Heart left ventricle (tissue), 16 donors: Measurements from ENCODE around the gene SLIT3. TPM values are rescaled to one million over a fixed set of nuclear protein-coding genes. Genes with fewer than 3 reads are reported as not detected.

Source experiments
- ATAC-seq, 4 donors: fragments of 200-7000 bp; cut with Tn5 transposase; one replicate each; pipeline ENCODE4 v1.9.1; 2020 to 2022; ENCODE audit warnings: moderate library complexity in 4 of 4, mild to moderate bottlenecking in 3 of 4, moderate number of reproducible peaks in 1 of 4
- DNase-seq, 5 donors: peaks; one replicate each; pipeline ENCODE4 v3.0.0-alpha.2; 2020
- H3K27ac ChIP-seq, 12 donors: fragments of 200-600 bp; sonication (generic) in 4 of 12; one replicate each; pipeline versions ENCODE4 v1.5.0 to v1.8.0; 2016 to 2022; ENCODE audit warnings: mild to moderate bottlenecking in 2 of 12
- H3K27me3 ChIP-seq, 9 donors: fragments of 200-600 bp; sonication (generic) in 2 of 9; one replicate each; pipeline versions ENCODE4 v1.5.1 to v1.8.0; 2016 to 2022; ENCODE audit warnings: mild to moderate bottlenecking in 3 of 9
- H3K36me3 ChIP-seq, 9 donors: fragments of 200-600 bp; sonication (generic) in 2 of 9; one replicate each; pipeline versions ENCODE4 v1.5.0 to v1.8.0; 2018 to 2022; ENCODE audit warnings: mild to moderate bottlenecking in 2 of 9
- H3K4me1 ChIP-seq, 12 donors: fragments of 200-600 bp; sonication (generic) in 4 of 12; one replicate each; pipeline versions ENCODE4 v1.5.0 to v1.8.0; 2016 to 2022; ENCODE audit warnings: mild to moderate bottlenecking in 3 of 12
- H3K4me3 ChIP-seq, 12 donors: fragments of 200-600 bp; sonication (generic) in 4 of 12; one replicate each; pipeline versions ENCODE4 v1.5.0 to v1.8.0; 2017 to 2022; ENCODE audit warnings: mild to moderate bottlenecking in 9 of 12, moderate library complexity in 4 of 12
- H3K9me3 ChIP-seq, 12 donors: fragments of 200-600 bp; sonication (generic) in 4 of 12; one replicate each; pipeline versions ENCODE4 v1.5.0 to v1.8.0; 2016 to 2022; ENCODE audit warnings: mild to moderate bottlenecking in 1 of 12
- POLR2A ChIP-seq, 2 donors: fragments of 450-650 bp; IDR thresholded peaks; one replicate each; pipeline ENCODE4 v1.6.1; 2017; ENCODE audit warnings: antibody characterized with exemption in 2 of 2, mild to moderate bottlenecking in 2 of 2, moderate library complexity in 2 of 2
- WGBS, 4 donors: extraction: QIAGEN DNeasy Blood & Tissue Kit in 2 of 4; methylation state at CpG; one replicate each; pipeline versions ENCODE4 v1.1.5 to v1.1.7; 2013 to 2018; 5-methylcytosine and 5-hydroxymethylcytosine counted together
- intact Hi-C, 10 donors: fragments of 100-400 bp; cut with DNase I; formaldehyde crosslinking; loops; one replicate each; pipeline versions ENCODE4 v1.11.1 to v1.14.2; 2022
- polyA plus RNA-seq, 2 donors: library from polyadenylated mRNA; stranded (reverse); fragments of 200-250 nt; gene quantifications; one replicate each; pipeline ENCODE4 v1.2.3, GENCODE V29; 2013
- total RNA-seq, 9 donors: library from RNA; depleted of rRNA in 2 of 9; stranded (reverse); fragments of >200 nt in 2 of 9; fragmentation: NEBNext Ultra II Directional in 3 of 9; extraction: Animal tissue kit (Norgen Biotek cat#: 25700) in 3 of 9; gene quantifications; one replicate each; pipeline versions ENCODE4 v1.1.0 to v1.2.4, GENCODE V29; 2016 to 2023
- TF ChIP-seq, protein P1 (sequence below), 12 donors: fragments of 200-600 bp; sonication (generic) in 4 of 12; IDR thresholded peaks; one replicate each; pipeline versions ENCODE4 v1.5.0 to v1.8.0; 2018 to 2022; ENCODE audit warnings: antibody characterized with exemption in 12 of 12, mild to moderate bottlenecking in 5 of 12
- donor health status: ischemic (EF 13 %, LVEDD 7.1; RV severe dilation, severe dysfunction).
- donor health status: healthy with polysubstance abuse.
- donor health status: DM: no; HTN: yes; CAD: no.
- donor health status: DM: no; HTN: no; CAD: no.
- donor health status: ischemic (EF 25% LVEDD 6.9; RV normal size, moderate dysfunction).
- donor health status: ischemic (EF 25% LVEDD 5.7; RV mildly dilated, moderate dysfunction).
- donor health status: healthy.
- donor health status: DM: yes; HTN: yes; CAD: no.
- donor health status: ischemic (EF 35%, LVEDD 5.7; RV mildly dilated, moderate dysfunction).
- donor health status: nonischemic (EF 11% LVEDD 7.7; RV severe dilation, severe dysfunction).
- donor health status: DM: yes; HTN: yes; CAD: no.
- donor health status: PGD.
- donor health status: ischemic (EF 29% LVEDD 5.4; RV normal size, mild dysfunction).
- donor health status: nonischemic (EF 23%, LVEDD 6.1; RV moderate dilation, normal function).

The SLIT3 gene
- total and polyA plus RNA-seq, 11 donors, result 2.3 to 40.3 (median 14.4) TPM

- intact Hi-C loops, result no loop called here
- DNase-seq (no peak), ATAC-seq (no peak)
- Histone ChIP-seq H3K9me3 (peaks cover 0 to 2% (median 0%) of the 10 kb centered on the region in 12 donors), H3K27ac (no peak overlapping the region), H3K4me3 (no peak overlapping the region), H3K27me3 (no peaks in the 10 kb centered on the region), H3K36me3 (peaks cover 0 to 8% (median 0%) of the 10 kb centered on the region in 9 donors), H3K4me1 (no peaks in the 10 kb centered on the region)
- TF ChIP-seq POLR2A (IDR thresholded peaks at IDR 0.05), result no peak
- TF ChIP-seq, protein P1, sequence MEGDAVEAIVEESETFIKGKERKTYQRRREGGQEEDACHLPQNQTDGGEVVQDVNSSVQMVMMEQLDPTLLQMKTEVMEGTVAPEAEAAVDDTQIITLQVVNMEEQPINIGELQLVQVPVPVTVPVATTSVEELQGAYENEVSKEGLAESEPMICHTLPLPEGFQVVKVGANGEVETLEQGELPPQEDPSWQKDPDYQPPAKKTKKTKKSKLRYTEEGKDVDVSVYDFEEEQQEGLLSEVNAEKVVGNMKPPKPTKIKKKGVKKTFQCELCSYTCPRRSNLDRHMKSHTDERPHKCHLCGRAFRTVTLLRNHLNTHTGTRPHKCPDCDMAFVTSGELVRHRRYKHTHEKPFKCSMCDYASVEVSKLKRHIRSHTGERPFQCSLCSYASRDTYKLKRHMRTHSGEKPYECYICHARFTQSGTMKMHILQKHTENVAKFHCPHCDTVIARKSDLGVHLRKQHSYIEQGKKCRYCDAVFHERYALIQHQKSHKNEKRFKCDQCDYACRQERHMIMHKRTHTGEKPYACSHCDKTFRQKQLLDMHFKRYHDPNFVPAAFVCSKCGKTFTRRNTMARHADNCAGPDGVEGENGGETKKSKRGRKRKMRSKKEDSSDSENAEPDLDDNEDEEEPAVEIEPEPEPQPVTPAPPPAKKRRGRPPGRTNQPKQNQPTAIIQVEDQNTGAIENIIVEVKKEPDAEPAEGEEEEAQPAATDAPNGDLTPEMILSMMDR (IDR thresholded peaks at IDR 0.05), result no peak
- 74 to 88% (median 82%) methylated on average over 9 of the region's 9 CpGs for WGBS, 4 donors
Observed at GRCh38 chr5:168773226-168773625, 527.7 kb downstream of the SLIT3 start.

GRCh38 chr5:168772316-168772961 lies 528.5 kb downstream of the SLIT3 start:
- DNase-seq (no peak), ATAC-seq (no peak)
- 91 to 93% (median 91%) methylated on average over 20 to 22 of the region's 22 CpGs for WGBS, 4 donors
- Histone ChIP-seq H3K27ac (no peak overlapping the region), H3K4me3 (no peak overlapping the region), H3K36me3 (peaks cover 0 to 8% (median 0%) of the 10 kb centered on the region in 9 donors), H3K4me1 (no peaks in the 10 kb centered on the region), H3K9me3 (peaks cover 0 to 2% (median 0%) of the 10 kb centered on the region in 12 donors), H3K27me3 (no peaks in the 10 kb centered on the region)
- intact Hi-C loops, result no loop called here
- no peak for TF ChIP-seq POLR2A (IDR thresholded peaks at IDR 0.05)
- TF ChIP-seq, protein P1 (IDR thresholded peaks at IDR 0.05), result no peak

DNA sequence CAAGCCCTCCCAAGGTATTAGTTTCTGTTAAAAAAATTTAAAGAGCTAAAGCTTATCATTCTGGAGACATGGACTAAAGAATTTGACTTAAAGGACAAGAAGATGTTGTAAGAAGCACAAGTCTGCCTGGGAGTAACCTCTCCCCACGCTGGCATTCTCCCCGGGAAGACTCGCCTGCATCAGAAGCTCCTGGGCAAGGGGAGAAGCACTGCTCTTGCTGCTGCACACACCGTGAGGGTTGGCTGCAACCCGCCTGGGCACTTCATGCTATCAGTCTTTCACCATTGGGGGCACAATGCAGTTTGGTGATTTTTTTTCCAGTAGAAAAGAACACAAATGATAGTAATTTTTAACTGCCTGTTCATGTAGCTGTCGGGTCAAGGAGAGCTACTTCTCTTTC lies 529.3 kb downstream of the SLIT3 start:
- no peak overlapping the region for H3K27ac ChIP-seq
- H3K9me3 ChIP-seq, result peaks cover 0 to 2% (median 0%) of the 10 kb centered on the region in 12 donors
- H3K4me1 ChIP-seq, result no peaks in the 10 kb centered on the region
- DNase-seq (no peak), ATAC-seq (no peak)
- no peaks in the 10 kb centered on the region for H3K27me3 ChIP-seq
- intact Hi-C loops, result no loop called here
- peaks cover 0 to 8% (median 0%) of the 10 kb centered on the region in 9 donors for H3K36me3 ChIP-seq
- H3K4me3 ChIP-seq, result no peak overlapping the region
- TF ChIP-seq, protein P1 (IDR thresholded peaks at IDR 0.05), result no peak
- TF ChIP-seq POLR2A (IDR thresholded peaks at IDR 0.05), result no peak
- WGBS, 4 donors, result 81 to 92% (median 86%) methylated on average over 6 of the region's 6 CpGs

DNA sequence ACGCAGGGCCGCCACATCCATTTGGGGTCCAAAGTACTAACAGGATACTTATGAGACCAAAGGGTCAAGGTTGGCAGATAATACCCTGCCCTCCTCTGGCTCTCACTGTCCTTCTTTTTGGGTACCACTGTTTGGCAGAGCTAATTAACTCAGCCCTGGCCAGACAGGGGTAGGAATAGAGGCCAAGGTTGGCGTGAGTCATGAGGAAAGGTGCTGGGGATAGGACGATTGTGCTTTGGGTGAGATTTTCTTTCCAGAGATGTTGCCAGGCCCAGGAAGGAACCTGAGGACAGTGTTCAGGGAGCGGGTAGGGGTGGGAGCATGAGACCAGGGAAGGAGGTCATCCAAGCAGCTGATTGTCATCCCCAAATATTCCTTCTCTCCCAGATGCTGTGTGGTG lies 529.9 kb downstream of the SLIT3 start:
- DNase-seq, result no peak
- no peaks in the 10 kb centered on the region for H3K4me1 ChIP-seq
- ATAC-seq, result no peak
- H3K9me3 ChIP-seq, result peaks cover 0 to 2% (median 0%) of the 10 kb centered on the region in 12 donors
- peaks cover 0 to 3% (median 0%) of the 10 kb centered on the region in 9 donors for H3K27me3 ChIP-seq
- H3K36me3 ChIP-seq, result peaks cover 0 to 8% (median 0%) of the 10 kb centered on the region in 9 donors
- intact Hi-C loops, result no loop called here
- 88 to 92% (median 90%) methylated on average over 5 of the region's 5 CpGs for WGBS, 4 donors
- no peak overlapping the region for H3K27ac ChIP-seq
- no peak overlapping the region for H3K4me3 ChIP-seq
- TF ChIP-seq, protein P1 (IDR thresholded peaks at IDR 0.05), result no peak
- no peak for TF ChIP-seq POLR2A (IDR thresholded peaks at IDR 0.05)
